ENCODE results near the gene NTN3. TPM values are rescaled to one million over a fixed set of nuclear protein-coding genes. Genes with fewer than 3 reads are reported as not detected.

NTN3 gene
- total RNA-seq, 1 donor = 0.36 TPM

GRCh38 chr16:2467528-2468232, 3.4 kb upstream of the NTN3 start:
- peaks cover 8% of the 10 kb centered on the region for H3K4me1 ChIP-seq (ENCODE audit: insufficient read depth, low read length)
- no peak overlapping the region for H2AFZ ChIP-seq (ENCODE audit: low read length)
- peaks cover 3% of the 10 kb centered on the region for H4K20me1 ChIP-seq (ENCODE audit: insufficient read depth, low read length)
- H3K9me3 ChIP-seq (ENCODE audit: low read depth, low read length) = no peaks in the 10 kb centered on the region
- DNase-seq (ENCODE audit: insufficient read length, low spot score, missing footprints) = peak; percentile 100
- no peaks in the 10 kb centered on the region for H3K27me3 ChIP-seq (ENCODE audit: insufficient read depth, low read length)
- TF ChIP-seq CTCF (IDR thresholded peaks at IDR 0.05; ENCODE audit: extremely low read depth, low read depth, low read length) = no peak
- H3K27ac ChIP-seq (ENCODE audit: low read depth, low read length) = no peak overlapping the region
- no peaks in the 10 kb centered on the region for H3K36me3 ChIP-seq (ENCODE audit: insufficient read depth, low read length)
- H3K4me2 ChIP-seq (ENCODE audit: insufficient read depth, low read length) = peak overlapping the region; percentile 87
- no peaks in the 10 kb centered on the region for H3K79me2 ChIP-seq (ENCODE audit: insufficient read depth, low read length)
- H3K4me3 ChIP-seq (ENCODE audit: insufficient read depth, low read length) = peak overlapping the region; percentile 71

- Histone ChIP-seq H3K79me2 (ENCODE audit: insufficient read depth, low read length) (no peaks in the 10 kb centered on the region), H3K4me2 (ENCODE audit: insufficient read depth, low read length) (peak overlapping the region; percentile 87), H3K4me3 (ENCODE audit: insufficient read depth, low read length) (peak overlapping the region; percentile 71), H3K9me3 (ENCODE audit: low read depth, low read length) (no peaks in the 10 kb centered on the region), H3K36me3 (ENCODE audit: insufficient read depth, low read length) (no peaks in the 10 kb centered on the region), H3K27me3 (ENCODE audit: insufficient read depth, low read length) (no peaks in the 10 kb centered on the region), H3K4me1 (ENCODE audit: insufficient read depth, low read length) (peaks cover 8% of the 10 kb centered on the region), H4K20me1 (ENCODE audit: insufficient read depth, low read length) (peaks cover 3% of the 10 kb centered on the region), H2AFZ (ENCODE audit: low read length) (no peak overlapping the region), H3K27ac (ENCODE audit: low read depth, low read length) (no peak overlapping the region)
- no peak for TF ChIP-seq CTCF (IDR thresholded peaks at IDR 0.05; ENCODE audit: extremely low read depth, low read depth, low read length)
- DNase-seq (ENCODE audit: insufficient read length, low spot score, missing footprints) = peak; percentile 94
Observed at GRCh38 chr16:2468233-2468724, 2.8 kb upstream of the NTN3 start.

- no peak overlapping the region for H3K27ac ChIP-seq (ENCODE audit: low read depth, low read length)
- DNase-seq (ENCODE audit: insufficient read length, low spot score, missing footprints) = peak; percentile 95
- peaks cover 8% of the 10 kb centered on the region for H3K4me1 ChIP-seq (ENCODE audit: insufficient read depth, low read length)
- H3K79me2 ChIP-seq (ENCODE audit: insufficient read depth, low read length) = no peaks in the 10 kb centered on the region
- H3K4me2 ChIP-seq (ENCODE audit: insufficient read depth, low read length) = peak overlapping the region; percentile 87
- TF ChIP-seq CTCF (IDR thresholded peaks at IDR 0.05; ENCODE audit: extremely low read depth, low read depth, low read length) = no peak
- H3K4me3 ChIP-seq (ENCODE audit: insufficient read depth, low read length) = peak overlapping the region; percentile 71
- H3K27me3 ChIP-seq (ENCODE audit: insufficient read depth, low read length) = no peaks in the 10 kb centered on the region
- no peak overlapping the region for H2AFZ ChIP-seq (ENCODE audit: low read length)
- peaks cover 3% of the 10 kb centered on the region for H4K20me1 ChIP-seq (ENCODE audit: insufficient read depth, low read length)
- no peaks in the 10 kb centered on the region for H3K36me3 ChIP-seq (ENCODE audit: insufficient read depth, low read length)
- H3K9me3 ChIP-seq (ENCODE audit: low read depth, low read length) = no peaks in the 10 kb centered on the region
Observed at GRCh38 chr16:2468725-2469398, 2.2 kb upstream of the NTN3 start.
